Calu3 (cell line): ENCODE results near the gene POLR1E. TPM values are rescaled to one million over a fixed set of nuclear protein-coding genes. Genes with fewer than 3 reads are reported as not detected.

Source experiments
- BruUV-seq: library from RNA; stranded (reverse); fragments of 400-500 nt; replicated peaks from 2 replicates; lab custom pipeline; 2021; lab: Mats Ljungman, UMichigan
- CTCF ChIA-PET: fragments of 300-600 bp; sonication (Branson Sonifier 250); formaldehyde crosslinking; loops from one replicate; lab custom pipeline; 2022; ENCODE audit warnings: antibody characterized with exemption; lab: Charles Lee
- DNase-seq: peaks from one replicate; pipeline ENCODE4 v3.0.0; 2022
- H3K27ac Mint-ChIP-seq: one replicate; pipeline ENCODE4 v1.8.0; 2022; ENCODE audit warnings: mixed read lengths; ENCODE audit not compliant: unreplicated experiment
- H3K27me3 Mint-ChIP-seq: one replicate; pipeline ENCODE4 v1.8.0; 2022; ENCODE audit warnings: mixed read lengths; ENCODE audit not compliant: unreplicated experiment
- H3K36me3 Mint-ChIP-seq: one replicate; pipeline ENCODE4 v1.8.0; 2022; ENCODE audit warnings: mild to moderate bottlenecking, moderate library complexity, mixed read lengths; ENCODE audit not compliant: insufficient read depth, unreplicated experiment
- H3K4me1 Mint-ChIP-seq: one replicate; pipeline ENCODE4 v1.8.0; 2022; ENCODE audit warnings: mild to moderate bottlenecking, low read depth, mixed read lengths; ENCODE audit not compliant: unreplicated experiment
- H3K4me3 Mint-ChIP-seq: one replicate; pipeline ENCODE4 v1.8.0; 2022; ENCODE audit warnings: mild to moderate bottlenecking, low read depth, moderate library complexity, mixed read lengths; ENCODE audit not compliant: unreplicated experiment
- H3K9me3 Mint-ChIP-seq: one replicate; pipeline ENCODE4 v1.8.0; 2022; ENCODE audit warnings: low read depth, mixed read lengths; ENCODE audit not compliant: unreplicated experiment
- CTCF ChIP-seq: fragments of 200-600 bp; IDR thresholded peaks from one replicate; pipeline ENCODE4 v1.8.0; 2022; ENCODE audit warnings: antibody characterized with exemption; ENCODE audit not compliant: unreplicated experiment
- intact Hi-C: fragments of 100-400 bp; cut with micrococcal nuclease; formaldehyde crosslinking; loops from one replicate; pipeline ENCODE4 v1.10.0; 2022; ENCODE audit not compliant: unreplicated experiment
- total RNA-seq: library from RNA; stranded (reverse); gene quantifications from 2 replicates; pipeline ENCODE4 v1.2.3, GENCODE V29; 2022

Gene POLR1E
- total RNA-seq, 1 experiment from 2014 or later: 12.5 TPM

- intact Hi-C loops: no loop called here
- Mint-ChIP-seq H3K4me1 (no peaks in the 10 kb centered on the region), H3K9me3 (no peaks in the 10 kb centered on the region), H3K27ac (no peak overlapping the region), H3K36me3 (peaks cover 8% of the 10 kb centered on the region), H3K4me3 (no peak overlapping the region), H3K27me3 (no peaks in the 10 kb centered on the region)
- DNase-seq: no peak
- TF ChIP-seq CTCF: no peak
- CTCF ChIA-PET: no interaction called here
- BruUV-seq: no TSS peak
These were observed 18.0 kb downstream of the POLR1E start for GRCh38 chr9:37503736-37504135.

GRCh38 chr9:37504605-37505004, 18.9 kb downstream of the POLR1E start:
- no peak for DNase-seq
- BruUV-seq: no TSS peak
- no peak overlapping the region for H3K27ac Mint-ChIP-seq
- TF ChIP-seq CTCF: no peak
- H3K4me1 Mint-ChIP-seq: no peaks in the 10 kb centered on the region
- peaks cover 8% of the 10 kb centered on the region for H3K36me3 Mint-ChIP-seq
- intact Hi-C loops: no loop called here
- H3K9me3 Mint-ChIP-seq: no peaks in the 10 kb centered on the region
- H3K4me3 Mint-ChIP-seq: no peak overlapping the region
- CTCF ChIA-PET: no interaction called here
- no peaks in the 10 kb centered on the region for H3K27me3 Mint-ChIP-seq

- no peak overlapping the region for H3K4me3 Mint-ChIP-seq
- H3K4me1 Mint-ChIP-seq: no peaks in the 10 kb centered on the region
- no peaks in the 10 kb centered on the region for H3K9me3 Mint-ChIP-seq
- CTCF ChIA-PET: no interaction called here
- H3K27ac Mint-ChIP-seq: no peak overlapping the region
- intact Hi-C loops: no loop called here
- DNase-seq: no peak
- no peak for TF ChIP-seq CTCF
- no peaks in the 10 kb centered on the region for H3K27me3 Mint-ChIP-seq
- peaks cover 3% of the 10 kb centered on the region for H3K36me3 Mint-ChIP-seq
- no TSS peak for BruUV-seq
These were observed 21.9 kb downstream of the POLR1E start for GRCh38 chr9:37507566-37508134.

GRCh38 chr9:37508135-37508833, 22.5 kb downstream of the POLR1E start:
- no peaks in the 10 kb centered on the region for H3K9me3 Mint-ChIP-seq
- no peaks in the 10 kb centered on the region for H3K27me3 Mint-ChIP-seq
- H3K27ac Mint-ChIP-seq: no peak overlapping the region
- no TSS peak for BruUV-seq
- H3K36me3 Mint-ChIP-seq: peaks cover 3% of the 10 kb centered on the region
- TF ChIP-seq CTCF: no peak
- CTCF ChIA-PET: no interaction called here
- intact Hi-C loops: no loop called here
- H3K4me1 Mint-ChIP-seq: no peaks in the 10 kb centered on the region
- H3K4me3 Mint-ChIP-seq: no peak overlapping the region
- no peak for DNase-seq
